ENCODE measurements around the gene ALG3.

DNA sequence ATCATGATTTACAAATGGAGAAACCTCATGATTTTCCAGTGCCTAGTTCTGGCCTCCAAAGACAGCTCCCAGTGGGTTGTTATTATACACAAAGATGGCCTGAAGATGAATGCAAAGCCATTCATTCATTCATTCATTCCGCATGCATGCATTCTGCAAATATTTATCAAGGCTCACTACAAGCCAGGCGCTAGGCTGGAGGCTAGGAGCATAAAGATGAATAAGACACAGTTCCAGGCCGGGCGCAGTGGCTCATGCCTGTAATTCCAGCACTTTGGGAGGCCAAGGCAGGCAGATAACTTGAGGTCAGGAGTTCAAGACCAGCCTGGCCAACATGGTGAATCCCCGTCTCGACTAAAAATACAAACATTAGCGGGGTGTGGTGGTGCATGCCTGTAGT lies 47.9 kb upstream of the ALG3 start:
- TF ChIP-seq POLR2AphosphoS5 (IDR thresholded peaks at IDR 0.05; ENCODE audit: low read depth, low read length) = no peak
- TF ChIP-seq TAF1 (IDR thresholded peaks at IDR 0.05; ENCODE audit: borderline replicate concordance, insufficient read depth, low read length) = no peak
- TF ChIP-seq, protein P1, sequence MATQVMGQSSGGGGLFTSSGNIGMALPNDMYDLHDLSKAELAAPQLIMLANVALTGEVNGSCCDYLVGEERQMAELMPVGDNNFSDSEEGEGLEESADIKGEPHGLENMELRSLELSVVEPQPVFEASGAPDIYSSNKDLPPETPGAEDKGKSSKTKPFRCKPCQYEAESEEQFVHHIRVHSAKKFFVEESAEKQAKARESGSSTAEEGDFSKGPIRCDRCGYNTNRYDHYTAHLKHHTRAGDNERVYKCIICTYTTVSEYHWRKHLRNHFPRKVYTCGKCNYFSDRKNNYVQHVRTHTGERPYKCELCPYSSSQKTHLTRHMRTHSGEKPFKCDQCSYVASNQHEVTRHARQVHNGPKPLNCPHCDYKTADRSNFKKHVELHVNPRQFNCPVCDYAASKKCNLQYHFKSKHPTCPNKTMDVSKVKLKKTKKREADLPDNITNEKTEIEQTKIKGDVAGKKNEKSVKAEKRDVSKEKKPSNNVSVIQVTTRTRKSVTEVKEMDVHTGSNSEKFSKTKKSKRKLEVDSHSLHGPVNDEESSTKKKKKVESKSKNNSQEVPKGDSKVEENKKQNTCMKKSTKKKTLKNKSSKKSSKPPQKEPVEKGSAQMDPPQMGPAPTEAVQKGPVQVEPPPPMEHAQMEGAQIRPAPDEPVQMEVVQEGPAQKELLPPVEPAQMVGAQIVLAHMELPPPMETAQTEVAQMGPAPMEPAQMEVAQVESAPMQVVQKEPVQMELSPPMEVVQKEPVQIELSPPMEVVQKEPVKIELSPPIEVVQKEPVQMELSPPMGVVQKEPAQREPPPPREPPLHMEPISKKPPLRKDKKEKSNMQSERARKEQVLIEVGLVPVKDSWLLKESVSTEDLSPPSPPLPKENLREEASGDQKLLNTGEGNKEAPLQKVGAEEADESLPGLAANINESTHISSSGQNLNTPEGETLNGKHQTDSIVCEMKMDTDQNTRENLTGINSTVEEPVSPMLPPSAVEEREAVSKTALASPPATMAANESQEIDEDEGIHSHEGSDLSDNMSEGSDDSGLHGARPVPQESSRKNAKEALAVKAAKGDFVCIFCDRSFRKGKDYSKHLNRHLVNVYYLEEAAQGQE (IDR thresholded peaks at IDR 0.05; ENCODE audit: insufficient read depth in 1 of 2, low read depth in 2 of 2, low read length in 2 of 2) = no peak
- no peak for TF ChIP-seq SIN3A (IDR thresholded peaks at IDR 0.05; ENCODE audit: borderline replicate concordance, insufficient read depth, low read length)

Data from PFSK-1 (cell line).